ENCODE results near the gene NBEAL1.

GRCh38 chr2:203072371-203072770, 57.7 kb downstream of the NBEAL1 start:
- TF ChIP-seq EZH2phosphoT487 (IDR thresholded peaks at IDR 0.05; ENCODE audit: unreplicated experiment) (no peak), POLR2AphosphoS5 (IDR thresholded peaks at IDR 0.05; ENCODE audit: low read depth) (no peak), ZNF114 (CRISPR knock-in tag; IDR thresholded peaks at IDR 0.05) (no peak), CTCF (conservative IDR thresholded peaks at IDR 0.05; ENCODE audit: low read depth in 2 of 2) (no peak), EZH2 (IDR thresholded peaks at IDR 0.05; ENCODE audit: low read depth, unreplicated experiment) (no peak), REST (IDR thresholded peaks at IDR 0.05; ENCODE audit: unreplicated experiment) (no peak)

Measured in GM23338 (cell line).